A549 (cell line): Measurements from ENCODE around the gene RTN4RL1. TPM values are rescaled to one million over a fixed set of nuclear protein-coding genes. Genes with fewer than 3 reads are reported as not detected.

Source experiments
- ATAC-seq, 2 experiments: fragments of 200-7000 bp in 1 of 2; fragments of >200 bp in 1 of 2; cut with Nextera tagmentation in 1 of 2; cut with Tn5 transposase in 1 of 2; 3 replicates each; pipeline versions ENCODE4 v1.8.0 to v1.9.1; 2018 to 2020; ENCODE audit warnings: mild to moderate bottlenecking in 1 of 2, moderate library complexity in 1 of 2
- CTCF ChIA-PET: fragments of 300-600 bp; sonication (Branson Sonifier 250); formaldehyde crosslinking; extraction: SDS; loops from one replicate; lab custom pipeline; 2021; ENCODE audit warnings: antibody characterized with exemption, inconsistent platforms; lab: Yijun Ruan, JAX
- POLR2A ChIA-PET: fragments of 350-600 bp; formaldehyde crosslinking; extraction: SDS; loops from one replicate; lab custom pipeline; 2021; ENCODE audit warnings: antibody characterized with exemption, inconsistent platforms; lab: Yijun Ruan, JAX
- DNase-seq, 2 experiments: peaks; one replicate each; pipeline versions ENCODE4 v3.0.0 to v3.0.0-alpha.2; 2011 to 2016; ENCODE audit warnings: low read depth in 1 of 2, low spot score in 1 of 2
- FAIRE-seq: peaks from 2 replicates; lab custom pipeline; 2011; peaks lifted over from hg19 to GRCh38; lab: Jason Lieb, UNC
- H3K27ac ChIP-seq, 2 experiments: fragments of >200 bp; sonication (Bioruptor Twin); formaldehyde crosslinking; 3 replicates each; pipeline ENCODE4 v1.5.1; 2016 to 2017
- H3K4me1 ChIP-seq: fragments of >200 bp; sonication (Bioruptor Twin); formaldehyde crosslinking; 3 replicates; pipeline ENCODE4 v1.6.1; 2016
- H3K4me2 ChIP-seq: fragments of >200 bp; sonication (Bioruptor Twin); formaldehyde crosslinking; 3 replicates; pipeline ENCODE4 v1.6.1; 2016
- H3K4me3 ChIP-seq: fragments of >200 bp; sonication (Bioruptor Twin); formaldehyde crosslinking; 3 replicates; pipeline ENCODE4 v1.5.1; 2016
- H3K9me3 ChIP-seq: fragments of >200 bp; sonication (Bioruptor Twin); formaldehyde crosslinking; 3 replicates; pipeline ENCODE4 v1.6.1; 2016
- BHLHE40 ChIP-seq: IDR thresholded peaks from 2 replicates; pipeline ENCODE4 v1.6.1; 2012; ENCODE audit warnings: low read depth, low read length, inconsistent platforms
- CBX2 ChIP-seq: fragments of 200-600 bp; sonication (generic); IDR thresholded peaks from 2 replicates; pipeline ENCODE4 v1.6.1; 2016; ENCODE audit warnings: low read depth, mild to moderate bottlenecking, borderline replicate concordance
- CHD4 ChIP-seq: fragments of 200-600 bp; sonication (generic); IDR thresholded peaks from 2 replicates; pipeline ENCODE4 v1.6.1; 2016; ENCODE audit warnings: antibody characterized with exemption, mild to moderate bottlenecking, borderline replicate concordance
- EHF ChIP-seq: fragments of 250-450 bp; sonication (Bioruptor Pico); IDR thresholded peaks from 2 replicates; pipeline ENCODE4 v1.5.0; 2020; ENCODE audit warnings: mild to moderate bottlenecking
- FOSB ChIP-seq: fragments of 250-450 bp; sonication (Bioruptor Pico); IDR thresholded peaks from 2 replicates; pipeline ENCODE4 v1.5.0; 2020; ENCODE audit warnings: mild to moderate bottlenecking, moderate library complexity
- GATA3 ChIP-seq: IDR thresholded peaks from 2 replicates; pipeline ENCODE4 v1.6.1; 2012; ENCODE audit warnings: borderline replicate concordance
- HDAC2 ChIP-seq: fragments of 200-600 bp; sonication (generic); IDR thresholded peaks from 2 replicates; pipeline ENCODE4 v1.6.1; 2016
- HOXB13 ChIP-seq: fragments of 250-450 bp; sonication (Bioruptor Pico); IDR thresholded peaks from 2 replicates; pipeline ENCODE4 v1.5.0; 2020; ENCODE audit warnings: low read depth, mild to moderate bottlenecking, moderate library complexity
- HOXB5 ChIP-seq: fragments of 250-450 bp; sonication (Bioruptor Pico); IDR thresholded peaks from 2 replicates; pipeline ENCODE4 v1.5.0; 2020; ENCODE audit warnings: mild to moderate bottlenecking, moderate library complexity
- JUN ChIP-seq, 2 experiments: fragments of >200 bp; sonication (Bioruptor Twin); formaldehyde crosslinking; IDR thresholded peaks; 2 replicates in 1 of 2; 3 replicates in 1 of 2; pipeline ENCODE4 v1.6.1; 2016 to 2017
- JUNB ChIP-seq: fragments of >200 bp; sonication (Bioruptor Twin); formaldehyde crosslinking; IDR thresholded peaks from 2 replicates; pipeline ENCODE4 v1.6.1; 2016
- KDM1A ChIP-seq: fragments of 200-600 bp; sonication (generic); IDR thresholded peaks from 2 replicates; pipeline ENCODE4 v1.6.1; 2016; ENCODE audit warnings: low read depth, mild to moderate bottlenecking
- MYC ChIP-seq: IDR thresholded peaks from 2 replicates; pipeline ENCODE4 v1.6.1; 2012; ENCODE audit warnings: mild to moderate bottlenecking, inconsistent platforms, low read length, improper control_type of control experiment, borderline replicate concordance
- PHF8 ChIP-seq: fragments of 200-600 bp; sonication (generic); IDR thresholded peaks from 2 replicates; pipeline ENCODE4 v1.6.1; 2016; ENCODE audit warnings: low read depth, mild to moderate bottlenecking, antibody characterized with exemption, moderate library complexity, borderline replicate concordance
- POLR2AphosphoS2 ChIP-seq: conservative IDR thresholded peaks from 2 replicates; pipeline ENCODE4 v1.6.1; 2012; ENCODE audit warnings: low read length, improper control_type of control experiment, inconsistent platforms
- RAD21 ChIP-seq, 2 experiments: fragments of >200 bp in 1 of 2; sonication (Bioruptor Twin) in 1 of 2; formaldehyde crosslinking in 1 of 2; IDR thresholded peaks in 1 of 2; conservative IDR thresholded peaks in 1 of 2; 2 replicates in 1 of 2; 3 replicates in 1 of 2; pipeline ENCODE4 v1.6.1; 2012 to 2018; ENCODE audit warnings: inconsistent platforms in 1 of 2
- RCOR1 ChIP-seq: fragments of 150-350 bp; IDR thresholded peaks from 2 replicates; pipeline ENCODE4 v1.6.1; 2014; ENCODE audit warnings: antibody characterized with exemption, low read length, low read depth
- RFX5 ChIP-seq: fragments of 450-650 bp; IDR thresholded peaks from 2 replicates; pipeline ENCODE4 v1.7.1; 2014; ENCODE audit warnings: antibody characterized with exemption, mild to moderate bottlenecking, moderate library complexity
- RNF2 ChIP-seq: fragments of 200-600 bp; sonication (generic); IDR thresholded peaks from 2 replicates; pipeline ENCODE4 v1.6.1; 2016; ENCODE audit warnings: low read depth, mild to moderate bottlenecking, antibody characterized with exemption, moderate library complexity, borderline replicate concordance
- SMC3 ChIP-seq: fragments of >200 bp; sonication (Bioruptor Twin); formaldehyde crosslinking; IDR thresholded peaks from 3 replicates; pipeline ENCODE4 v1.6.1; 2018; ENCODE audit warnings: inconsistent platforms
- SREBF2 ChIP-seq: fragments of 450-650 bp; IDR thresholded peaks from 2 replicates; pipeline ENCODE4 v1.6.1; 2014; ENCODE audit warnings: mild to moderate bottlenecking, moderate library complexity
- TFCP2L1 ChIP-seq: fragments of 250-450 bp; sonication (Bioruptor Pico); IDR thresholded peaks from 2 replicates; pipeline ENCODE4 v1.5.0; 2021; ENCODE audit warnings: mild to moderate bottlenecking
- TP53 ChIP-seq: fragments of 250-450 bp; sonication (Bioruptor Pico); IDR thresholded peaks from 2 replicates; pipeline ENCODE4 v1.5.0; 2021; ENCODE audit warnings: mild to moderate bottlenecking, moderate library complexity
- ZC3H11A ChIP-seq: fragments of 450-650 bp; IDR thresholded peaks from 2 replicates; pipeline ENCODE4 v1.6.1; 2014; ENCODE audit warnings: antibody characterized with exemption, mild to moderate bottlenecking
- ZSCAN20 ChIP-seq: fragments of 250-450 bp; sonication (Bioruptor Pico); IDR thresholded peaks from 2 replicates; pipeline ENCODE4 v1.8.0; 2022; ENCODE audit warnings: mild to moderate bottlenecking, moderate library complexity
- WGBS: methylation state at CpG from one replicate; pipeline ENCODE4 v1.1.6; 2017; ENCODE audit errors: missing lambda C conversion rate; 5-methylcytosine and 5-hydroxymethylcytosine counted together
- polyA plus RNA-seq, 4 experiments: library from polyadenylated mRNA; depleted of rRNA in 3 of 4; stranded (reverse); fragments of >200 nt; fragmentation: RNase III in 1 of 4; extraction: RNeasy Plus Mini Kit Qiagen cat#74134 plus additional on column Dnase treatment in 1 of 4; gene quantifications; 2 replicates in 3 of 4; 3 replicates in 1 of 4; pipeline ENCODE4 v1.2.3, GENCODE V29; 2011 to 2017
- TF ChIP-seq, protein P1 (sequence below): IDR thresholded peaks from 2 replicates; pipeline ENCODE4 v1.6.1; 2012
- TF ChIP-seq, protein P2 (sequence below): fragments of 250-450 bp; sonication (Bioruptor Pico); IDR thresholded peaks from 2 replicates; pipeline ENCODE4 v1.5.0; 2020; ENCODE audit warnings: low read depth, mild to moderate bottlenecking, moderate library complexity
- TF ChIP-seq, protein P3 (sequence below): fragments of 150-350 bp; IDR thresholded peaks from 2 replicates; pipeline ENCODE4 v1.6.1; 2014; ENCODE audit warnings: low read depth, mild to moderate bottlenecking, low read length
- TF ChIP-seq, protein P4 (sequence below): fragments of 250-450 bp; sonication (Bioruptor Pico); IDR thresholded peaks from 2 replicates; pipeline ENCODE4 v1.5.0; 2021; ENCODE audit warnings: mild to moderate bottlenecking, moderate library complexity, borderline replicate concordance

The RTN4RL1 gene
- polyA plus RNA-seq, 2 of the 4 experiments (the other 2 are of a cell fraction): 0.39 to 1.5 TPM

DNA sequence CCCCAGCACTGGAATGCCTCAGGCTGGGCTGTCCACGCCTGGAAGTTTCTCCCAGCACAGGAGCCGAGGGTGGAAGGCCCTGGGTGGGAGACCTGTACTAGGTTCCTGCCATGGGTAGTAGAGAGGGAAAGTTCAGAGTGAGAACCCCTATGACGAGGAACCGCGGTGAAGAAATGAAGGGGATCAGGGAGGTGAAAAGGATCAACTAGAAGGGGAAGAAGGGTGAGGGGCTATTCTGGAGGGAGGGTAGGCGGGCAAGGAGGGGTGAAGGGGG, 35.2 kb upstream of the RTN4RL1 start:
- no peak for DNase-seq
- ChIA-PET POLR2A (no interaction called here), CTCF (interaction anchor here (0.6 to 9.1 kb wide), 13 partner anchors 9 to 225 kb away, joined by 3 to 492 read pairs (median 8); partner anchors contain the start of genes OVCA2 and RTN4RL1)
- FAIRE-seq: no peak
- H3K27ac ChIP-seq: no peak overlapping the region
- TF ChIP-seq CHD4 (no peak), SREBF2 (no peak), SMC3 (no peak), TFCP2L1 (no peak), RAD21 (conservative IDR thresholded peaks at IDR 0.05 in 1 of 2, IDR thresholded peaks at IDR 0.05 in 1 of 2) (no peak), EHF (CRISPR knock-in tag) (no peak), JUN (IDR thresholded peaks at IDR 0.05) (no peak), GATA3 (no peak), HOXB13 (CRISPR knock-in tag) (no peak), JUNB (no peak), ZC3H11A (no peak), FOSB (no peak), POLR2AphosphoS2 (no peak)
- TF ChIP-seq, protein P1, sequence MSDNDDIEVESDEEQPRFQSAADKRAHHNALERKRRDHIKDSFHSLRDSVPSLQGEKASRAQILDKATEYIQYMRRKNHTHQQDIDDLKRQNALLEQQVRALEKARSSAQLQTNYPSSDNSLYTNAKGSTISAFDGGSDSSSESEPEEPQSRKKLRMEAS: no peak
- TF ChIP-seq, protein P2, sequence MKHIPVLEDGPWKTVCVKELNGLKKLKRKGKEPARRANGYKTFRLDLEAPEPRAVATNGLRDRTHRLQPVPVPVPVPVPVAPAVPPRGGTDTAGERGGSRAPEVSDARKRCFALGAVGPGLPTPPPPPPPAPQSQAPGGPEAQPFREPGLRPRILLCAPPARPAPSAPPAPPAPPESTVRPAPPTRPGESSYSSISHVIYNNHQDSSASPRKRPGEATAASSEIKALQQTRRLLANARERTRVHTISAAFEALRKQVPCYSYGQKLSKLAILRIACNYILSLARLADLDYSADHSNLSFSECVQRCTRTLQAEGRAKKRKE (CRISPR knock-in tag): no peak
- TF ChIP-seq, protein P3, sequence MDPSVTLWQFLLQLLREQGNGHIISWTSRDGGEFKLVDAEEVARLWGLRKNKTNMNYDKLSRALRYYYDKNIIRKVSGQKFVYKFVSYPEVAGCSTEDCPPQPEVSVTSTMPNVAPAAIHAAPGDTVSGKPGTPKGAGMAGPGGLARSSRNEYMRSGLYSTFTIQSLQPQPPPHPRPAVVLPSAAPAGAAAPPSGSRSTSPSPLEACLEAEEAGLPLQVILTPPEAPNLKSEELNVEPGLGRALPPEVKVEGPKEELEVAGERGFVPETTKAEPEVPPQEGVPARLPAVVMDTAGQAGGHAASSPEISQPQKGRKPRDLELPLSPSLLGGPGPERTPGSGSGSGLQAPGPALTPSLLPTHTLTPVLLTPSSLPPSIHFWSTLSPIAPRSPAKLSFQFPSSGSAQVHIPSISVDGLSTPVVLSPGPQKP: no peak
- ATAC-seq: no peak
- H3K9me3 ChIP-seq: no peaks in the 10 kb centered on the region
- 0 out of 3 replicates have a peak, but pooled peaks cover 2% of the 10 kb centered on the region for H3K4me1 ChIP-seq
- H3K4me3 ChIP-seq: no peak overlapping the region
- 94% methylated on average over 6 of the region's 6 CpGs for WGBS
- H3K4me2 ChIP-seq: no peak overlapping the region

DNA sequence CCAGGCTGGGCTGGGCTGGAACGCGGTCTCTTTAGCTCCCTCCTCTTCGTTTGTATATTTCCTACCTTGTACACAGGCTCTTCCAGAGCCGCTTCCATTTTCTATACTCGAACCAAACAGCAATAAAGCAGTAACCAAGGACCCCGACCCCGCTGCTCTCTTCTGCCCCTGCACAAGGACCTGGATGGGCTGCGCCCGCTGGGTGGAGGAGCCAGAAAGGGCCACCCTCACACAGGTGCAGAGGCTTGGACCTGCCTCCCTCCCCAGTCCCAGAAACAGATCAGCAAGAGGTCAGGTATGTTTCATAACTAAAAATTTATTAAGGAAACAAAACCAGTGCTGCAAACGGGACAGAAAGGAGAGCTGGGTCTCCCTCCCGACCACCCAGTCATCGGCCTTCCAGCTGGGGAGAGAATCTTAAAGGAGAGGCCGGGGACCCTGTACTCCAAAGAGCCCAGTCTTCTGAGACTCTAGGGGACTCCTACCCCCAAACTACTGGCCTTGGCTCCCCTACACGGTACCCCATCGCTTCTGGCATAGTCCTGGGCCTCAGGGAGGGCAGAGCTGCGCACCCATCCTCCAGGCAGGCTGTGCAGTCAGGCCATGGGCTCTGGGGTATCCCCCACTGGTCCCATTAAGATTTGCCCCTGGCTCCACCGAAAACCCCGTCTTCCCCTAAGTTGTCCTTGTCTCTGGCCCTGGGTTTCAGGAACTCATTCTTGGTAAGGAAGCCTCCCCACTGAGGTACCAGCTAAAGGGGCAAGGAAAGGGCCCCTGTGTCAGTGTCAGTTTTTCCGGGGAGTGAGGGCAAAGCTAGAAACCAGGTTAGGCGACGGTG, 34.6 kb upstream of the RTN4RL1 start:
- Histone ChIP-seq H3K27ac (no peak overlapping the region), H3K9me3 (no peaks in the 10 kb centered on the region), H3K4me2 (no peak overlapping the region), H3K4me3 (no peak overlapping the region), H3K4me1 (0 out of 3 replicates have a peak, but pooled peaks cover 5% of the 10 kb centered on the region)
- WGBS: 86% methylated on average over 21 of the region's 21 CpGs
- ATAC-seq (no peak), DNase-seq (no peak), FAIRE-seq (no peak)
- POLR2A ChIA-PET: no interaction called here
- no peak for TF ChIP-seq PHF8
- TF ChIP-seq HDAC2: no peak
- no peak for TF ChIP-seq CBX2
- no peak for TF ChIP-seq RNF2
- TF ChIP-seq BHLHE40: no peak
- TF ChIP-seq, protein P4, sequence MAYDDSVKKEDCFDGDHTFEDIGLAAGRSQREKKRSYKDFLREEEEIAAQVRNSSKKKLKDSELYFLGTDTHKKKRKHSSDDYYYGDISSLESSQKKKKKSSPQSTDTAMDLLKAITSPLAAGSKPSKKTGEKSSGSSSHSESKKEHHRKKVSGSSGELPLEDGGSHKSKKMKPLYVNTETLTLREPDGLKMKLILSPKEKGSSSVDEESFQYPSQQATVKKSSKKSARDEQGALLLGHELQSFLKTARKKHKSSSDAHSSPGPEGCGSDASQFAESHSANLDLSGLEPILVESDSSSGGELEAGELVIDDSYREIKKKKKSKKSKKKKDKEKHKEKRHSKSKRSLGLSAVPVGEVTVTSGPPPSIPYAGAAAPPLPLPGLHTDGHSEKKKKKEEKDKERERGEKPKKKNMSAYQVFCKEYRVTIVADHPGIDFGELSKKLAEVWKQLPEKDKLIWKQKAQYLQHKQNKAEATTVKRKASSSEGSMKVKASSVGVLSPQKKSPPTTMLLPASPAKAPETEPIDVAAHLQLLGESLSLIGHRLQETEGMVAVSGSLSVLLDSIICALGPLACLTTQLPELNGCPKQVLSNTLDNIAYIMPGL (CRISPR knock-in tag): no peak
- no peak for TF ChIP-seq EHF (CRISPR knock-in tag)
- TF ChIP-seq KDM1A: no peak
- TF ChIP-seq, protein P1: no peak
- no peak for TF ChIP-seq TP53 (CRISPR knock-in tag)
- TF ChIP-seq RCOR1: no peak
- TF ChIP-seq MYC: no peak
- TF ChIP-seq SMC3: no peak
- TF ChIP-seq HOXB5 (CRISPR knock-in tag): no peak
- no peak for TF ChIP-seq ZC3H11A
- TF ChIP-seq RFX5: no peak
- no peak for TF ChIP-seq ZSCAN20 (CRISPR knock-in tag)
- CTCF ChIA-PET: interaction anchor here (0.6 to 9.1 kb wide), 33 partner anchors 8 to 259 kb away, joined by 3 to 492 read pairs (median 7); partner anchors contain the start of genes OVCA2 and RTN4RL1
